Measurements from ENCODE around the gene TLL2.

TLL2 gene

DNA sequence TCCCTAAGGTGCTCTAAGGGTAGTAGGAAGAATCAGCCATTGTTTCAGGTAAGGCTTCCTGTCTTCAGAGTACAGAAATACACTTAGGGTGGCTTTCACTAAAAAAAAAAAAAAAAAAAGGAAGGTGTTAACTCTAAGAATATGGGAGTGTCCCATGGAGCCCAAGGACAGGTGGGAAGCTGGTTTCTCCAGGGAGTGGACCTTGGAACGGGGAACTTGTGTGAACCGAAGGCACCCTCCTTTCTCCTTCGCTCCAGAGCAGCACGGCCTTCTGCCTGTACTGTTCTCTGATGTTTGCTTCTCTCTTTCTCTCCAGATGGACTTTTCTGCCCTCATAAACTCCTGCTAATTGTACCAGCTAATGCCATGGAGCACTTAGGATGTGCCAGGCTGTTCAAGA, 161.1 kb downstream of the TLL2 start:
- no peak for FAIRE-seq

DNA sequence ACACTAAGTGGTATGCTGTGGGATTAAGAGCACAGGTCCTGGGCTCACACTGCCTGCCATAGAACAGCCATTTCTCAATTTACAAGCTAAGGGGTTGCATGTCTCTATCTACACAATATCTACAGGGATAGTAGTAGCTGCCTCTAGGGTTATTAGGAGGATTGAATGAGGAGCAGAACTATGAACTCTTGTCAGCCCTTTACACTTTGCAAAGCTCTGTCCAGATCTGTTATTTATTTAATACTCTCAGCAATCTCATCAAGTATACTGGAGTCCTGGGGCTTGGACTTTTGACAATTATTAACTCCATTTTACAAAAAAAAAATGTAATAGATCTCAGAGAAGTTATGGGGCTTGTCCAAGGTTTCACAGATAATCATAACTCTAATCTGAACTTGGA, 161.7 kb downstream of the TLL2 start:
- FAIRE-seq, result no peak

DNA sequence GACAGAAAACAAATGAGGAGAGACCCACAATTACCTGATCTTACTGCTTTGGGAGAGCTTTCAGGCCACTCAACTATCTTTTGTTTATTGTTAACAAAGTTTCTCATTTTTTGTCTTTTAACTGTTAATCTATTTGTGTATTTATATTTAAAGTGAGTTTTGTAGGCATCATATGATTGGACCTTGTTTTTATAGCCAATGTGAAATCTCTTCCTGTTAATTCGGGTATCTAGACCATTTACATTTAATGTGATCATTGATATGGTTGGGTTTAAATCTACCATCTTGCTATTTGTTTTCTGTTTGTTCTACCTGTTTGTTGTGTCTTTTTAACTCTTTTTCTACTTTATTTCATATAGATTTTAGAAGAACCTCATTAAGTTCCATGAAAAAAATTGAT, 167.4 kb downstream of the TLL2 start:
- no peak for FAIRE-seq

DNA sequence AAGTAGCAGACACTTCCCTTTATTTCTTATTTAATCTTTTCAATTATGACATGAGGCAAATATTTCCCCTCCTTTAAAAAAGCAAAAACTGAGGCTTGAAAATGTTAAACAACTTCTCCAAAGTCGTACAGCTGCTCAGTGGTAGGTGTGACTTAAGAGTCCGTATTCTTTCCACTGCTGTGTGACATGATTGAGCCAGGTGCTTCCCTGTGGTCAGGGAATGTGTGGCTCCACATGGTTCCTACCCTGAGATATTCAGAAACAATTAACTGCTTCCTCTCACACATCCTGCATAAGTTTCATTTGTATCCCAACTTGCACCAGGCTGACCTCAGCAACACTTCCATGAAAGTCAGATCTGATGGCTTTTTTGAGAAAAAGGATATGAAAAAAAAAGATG, 168.5 kb downstream of the TLL2 start:
- FAIRE-seq, result no peak

DNA sequence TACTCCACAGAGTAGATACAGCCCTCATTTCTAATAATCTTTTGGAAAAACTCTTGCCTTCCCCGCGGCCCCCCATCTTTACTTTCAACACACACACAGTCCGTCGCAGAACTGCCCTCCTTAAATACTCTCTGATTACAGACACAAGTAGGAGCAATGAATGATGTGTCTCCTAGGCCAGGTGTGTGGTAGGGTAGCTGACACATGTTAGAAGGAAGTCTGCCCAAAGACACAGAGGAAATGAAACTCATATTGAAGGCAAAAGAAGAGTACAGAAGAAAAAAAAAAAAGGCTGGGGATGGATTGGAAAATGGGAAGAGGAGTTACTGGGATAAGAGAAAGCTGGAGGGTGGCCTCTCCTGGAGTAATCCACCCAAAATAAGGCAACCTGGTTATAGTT, 169.5 kb downstream of the TLL2 start:
- no peak for FAIRE-seq

DNA sequence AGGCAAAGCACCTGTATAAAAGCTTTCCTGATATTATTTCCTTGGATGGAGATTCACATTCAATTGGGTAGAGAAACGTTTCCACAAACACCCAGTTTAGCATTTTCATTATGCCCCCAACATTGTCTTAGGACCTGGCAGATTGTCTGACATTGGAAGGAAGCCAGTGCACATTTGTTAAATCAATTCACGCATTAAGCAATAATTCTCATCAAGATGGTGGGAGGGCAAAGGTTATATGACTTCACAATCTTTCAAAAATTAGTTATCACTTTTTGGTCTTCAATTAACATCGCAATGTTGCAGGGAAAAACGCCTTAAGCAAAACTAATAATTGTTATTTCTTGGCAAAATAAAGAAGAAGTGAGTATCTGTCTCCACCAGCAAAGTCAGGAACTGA, 171.3 kb downstream of the TLL2 start:
- FAIRE-seq, result no peak

DNA sequence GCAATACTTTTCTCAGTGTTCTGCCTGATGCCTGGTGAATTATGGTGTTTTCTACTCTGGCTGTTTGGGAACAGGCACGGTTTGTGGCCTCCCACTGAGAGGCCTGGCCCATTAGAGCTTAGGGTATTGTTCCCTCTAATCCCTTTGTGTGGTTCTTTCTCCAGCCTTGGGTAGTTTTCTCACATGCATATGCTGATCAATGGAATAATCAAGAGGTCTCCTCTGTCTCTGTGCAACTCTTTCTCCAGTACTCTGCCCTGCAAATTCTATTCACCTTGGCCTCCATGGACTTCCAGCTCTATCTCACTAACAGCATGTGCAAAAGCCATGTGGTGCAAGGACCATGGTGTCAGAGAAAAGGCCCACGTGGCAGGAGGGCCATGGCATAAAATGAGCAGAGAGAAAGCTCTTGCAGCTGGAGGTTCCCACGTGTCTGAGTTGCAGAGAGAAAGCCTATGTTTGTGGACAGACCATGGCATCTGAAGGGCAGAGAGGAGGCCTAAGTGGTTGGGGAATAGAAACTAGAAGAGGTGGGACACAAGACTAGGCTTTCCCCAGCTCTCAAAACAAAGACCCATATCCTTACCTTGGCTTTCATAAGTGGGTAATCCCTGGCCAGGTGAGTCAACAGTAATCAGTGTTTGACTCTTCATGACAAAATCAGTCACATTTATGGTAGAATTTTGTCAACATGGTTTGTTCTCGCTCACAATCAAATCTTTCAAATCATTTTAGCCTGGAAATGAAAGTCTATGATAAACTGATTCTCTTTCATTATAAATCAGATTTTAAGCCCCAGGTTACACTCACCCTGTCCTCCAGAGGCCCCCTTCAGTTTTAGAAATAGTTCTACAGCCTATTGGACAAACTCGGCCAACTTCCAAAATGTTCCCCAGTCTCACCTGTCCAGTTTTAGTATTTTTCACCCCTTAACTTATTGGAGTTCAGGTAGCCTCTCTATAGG, 172.2 kb downstream of the TLL2 start:
- no peak for FAIRE-seq

DNA sequence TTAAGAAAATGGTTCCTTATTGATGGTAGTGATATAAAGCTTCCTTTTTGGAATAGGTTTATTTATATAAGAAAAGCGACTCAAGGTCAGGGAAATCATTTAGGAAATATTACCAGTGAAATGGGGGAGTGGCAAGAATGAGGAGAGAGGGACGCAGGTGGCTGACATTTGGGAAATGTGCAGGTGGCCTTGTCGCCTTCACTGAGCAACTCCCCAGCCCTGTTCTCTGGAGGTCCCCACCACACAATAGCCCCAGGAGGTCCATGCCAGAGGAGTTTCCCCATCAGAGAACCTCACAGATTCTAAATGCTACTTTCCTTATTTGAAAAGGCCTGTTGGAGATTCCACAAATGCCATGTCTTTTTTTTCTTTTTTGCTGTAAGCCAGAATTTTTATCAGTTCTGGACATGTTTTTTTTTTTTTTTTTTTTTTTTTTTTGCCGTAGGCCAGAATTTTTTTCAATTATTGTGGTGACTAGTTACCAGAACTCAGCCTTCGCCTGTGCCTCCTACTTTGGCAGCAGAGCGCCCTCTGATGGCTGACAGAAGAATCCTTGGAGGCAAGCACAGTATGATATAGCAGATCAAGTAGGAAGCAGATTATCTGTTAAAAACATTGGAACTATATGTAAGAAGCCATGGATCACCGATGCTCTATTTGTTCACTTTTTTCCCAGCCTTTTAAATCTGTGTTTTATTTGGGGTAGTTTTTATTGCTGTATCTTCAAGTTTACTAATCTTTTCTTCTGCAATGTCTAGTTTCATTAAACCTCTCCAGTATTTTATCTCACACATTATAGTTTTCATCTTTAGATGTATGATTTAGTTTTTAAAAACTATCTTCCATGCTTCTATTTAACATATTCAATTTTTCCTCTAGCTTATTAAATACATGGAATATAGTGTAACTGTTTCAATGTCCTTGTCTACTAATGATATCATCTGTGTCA, 173.5 kb downstream of the TLL2 start:
- peak; percentile 81 for FAIRE-seq

DNA sequence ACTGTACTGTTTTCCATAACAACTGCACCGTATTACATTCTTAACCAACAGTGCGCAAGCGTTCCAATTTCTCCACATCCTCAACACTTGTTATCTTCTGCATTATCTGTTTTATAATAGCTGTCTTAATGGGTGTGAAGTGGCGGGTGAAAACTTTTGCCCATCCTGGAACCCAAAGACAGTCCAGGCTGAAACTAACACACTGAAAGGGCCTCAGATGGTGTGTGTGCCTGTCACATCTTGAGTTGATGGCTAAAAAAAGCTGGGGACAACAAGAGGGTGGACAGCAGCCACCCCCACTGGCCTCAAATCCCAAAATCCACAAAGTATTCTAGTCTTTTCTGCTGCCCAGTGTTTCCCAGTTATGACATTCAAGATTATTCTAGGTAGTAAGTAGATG, 174.3 kb downstream of the TLL2 start:
- no peak for FAIRE-seq

DNA sequence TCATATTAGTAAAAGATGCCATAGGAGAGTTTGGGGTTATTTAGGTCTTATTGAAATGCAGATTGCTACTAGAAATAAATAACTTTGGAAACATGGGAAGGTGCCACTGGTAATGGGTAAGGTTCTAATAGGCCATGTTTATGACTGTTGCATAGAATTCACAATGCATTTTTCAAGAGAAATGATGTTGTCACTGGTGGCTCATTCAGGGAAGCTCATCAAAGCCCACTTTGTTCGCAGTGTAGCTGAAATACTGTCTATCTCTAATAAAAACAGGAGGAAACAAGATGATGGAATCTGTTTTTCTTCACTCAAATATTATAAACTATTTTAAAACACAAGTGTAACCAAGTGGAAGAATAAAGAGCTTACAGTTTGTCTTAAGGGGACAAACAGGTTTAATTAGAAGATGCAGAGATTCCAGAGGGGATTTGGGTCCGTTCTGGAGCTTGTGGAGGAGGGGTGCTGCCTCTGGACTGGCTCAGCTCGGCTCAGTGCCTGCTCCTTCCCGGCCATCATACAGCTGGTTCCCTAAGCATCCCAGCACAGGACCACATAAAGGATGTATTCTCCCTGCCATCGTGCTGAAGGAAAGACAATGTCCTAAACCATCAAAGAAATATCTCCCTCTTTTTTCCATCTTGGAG, 175.3 kb downstream of the TLL2 start:
- no peak for FAIRE-seq

DNA sequence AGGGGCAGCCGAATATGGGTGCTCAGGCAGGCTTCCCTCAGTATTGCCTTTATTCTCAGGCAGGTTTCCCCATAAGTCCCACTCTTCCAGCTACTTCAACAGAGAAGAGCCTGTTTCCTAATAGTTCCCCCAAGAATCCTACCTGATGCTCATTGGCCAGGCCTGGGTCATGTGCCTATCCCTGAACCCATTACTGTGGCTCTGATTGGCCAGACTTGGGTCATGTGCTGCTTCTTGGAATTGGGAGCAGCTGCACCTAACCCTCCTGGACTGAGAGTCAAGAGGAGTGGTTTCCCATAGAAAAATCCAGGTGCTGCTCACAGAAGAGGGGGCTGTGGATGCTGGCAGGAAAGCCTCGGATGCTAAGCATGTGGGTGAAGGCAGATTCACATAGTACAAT, 176.6 kb downstream of the TLL2 start:
- FAIRE-seq, result no peak

DNA sequence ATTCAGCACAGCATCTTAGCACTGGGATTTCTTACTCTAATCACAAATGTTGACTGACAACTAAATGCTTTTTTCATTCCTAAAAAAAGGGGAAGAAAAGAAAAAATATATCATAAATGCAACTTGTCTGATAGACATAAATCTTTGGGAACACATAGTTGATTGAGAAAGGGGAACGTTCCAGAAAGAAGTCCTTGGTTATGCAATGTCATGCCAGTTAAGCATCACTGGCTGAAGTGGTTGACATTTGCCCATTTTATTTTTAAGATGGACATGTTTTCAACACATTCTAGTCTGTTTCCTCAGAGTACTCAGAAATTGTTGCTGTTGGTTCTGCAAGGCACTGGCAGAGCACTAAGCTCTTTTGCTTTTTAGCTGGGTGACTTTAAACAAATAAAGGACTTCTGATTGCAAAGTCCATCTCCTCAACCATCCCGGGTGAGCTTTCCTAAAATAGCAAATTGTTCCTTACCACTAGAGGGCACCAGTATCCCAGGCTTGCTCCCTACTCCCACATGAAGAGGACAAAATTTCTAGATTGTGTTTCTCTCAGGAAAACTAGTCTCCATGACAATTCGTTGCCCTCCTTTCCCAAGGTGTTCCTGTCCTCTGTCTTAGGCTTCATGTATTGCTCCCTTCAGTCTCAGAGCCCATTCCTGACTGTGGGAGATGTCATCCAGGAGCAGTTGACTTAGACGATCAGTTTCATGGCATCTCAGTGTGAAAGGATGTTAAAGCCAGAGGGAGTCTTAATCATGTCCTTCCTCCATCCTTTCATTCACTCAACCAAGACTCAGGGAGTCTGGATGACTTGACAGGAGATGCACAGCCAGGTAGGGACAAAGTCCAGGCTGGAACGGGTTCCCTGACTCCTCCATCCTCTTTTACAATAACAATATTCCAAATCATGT, 178.9 kb downstream of the TLL2 start:
- no peak for FAIRE-seq

DNA sequence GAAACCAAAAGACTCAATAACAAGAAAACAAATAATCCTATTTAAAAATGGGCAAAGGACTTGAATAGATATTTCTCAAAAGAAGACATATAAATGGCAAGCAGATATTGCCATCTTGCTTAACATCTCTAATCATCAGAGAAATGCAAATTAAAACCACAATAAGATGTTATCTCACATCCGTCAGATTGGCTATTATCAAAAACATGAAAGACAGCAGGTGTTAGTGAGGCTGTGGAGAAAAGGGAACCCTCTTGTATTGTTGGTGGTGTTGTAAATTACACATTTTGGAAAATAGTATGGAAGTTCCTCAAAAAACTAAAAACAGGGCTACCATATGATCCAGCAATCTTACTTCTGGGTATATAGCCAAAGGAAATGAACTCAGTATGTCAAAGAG, 180.6 kb downstream of the TLL2 start:
- FAIRE-seq, result no peak

DNA sequence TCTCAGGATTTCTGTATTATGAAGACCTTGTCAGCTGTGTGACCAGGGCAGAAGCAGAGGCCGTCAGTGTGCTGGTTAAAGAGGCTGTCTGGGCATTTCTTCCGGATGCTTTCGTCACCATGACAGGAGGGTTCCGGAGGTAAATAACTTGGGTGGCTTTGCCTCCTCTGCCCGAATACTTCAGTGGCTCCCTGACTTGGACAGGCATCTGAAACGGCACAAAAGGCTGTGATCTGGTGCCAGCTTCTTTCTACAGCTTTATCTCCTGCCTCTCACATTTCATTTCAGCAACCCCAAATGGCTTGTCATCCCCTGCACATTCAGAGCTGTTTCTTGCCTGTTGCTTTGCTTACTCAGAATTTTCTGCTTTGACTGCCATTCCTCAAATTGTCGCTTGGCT, 186.3 kb downstream of the TLL2 start:
- no peak for FAIRE-seq

DNA sequence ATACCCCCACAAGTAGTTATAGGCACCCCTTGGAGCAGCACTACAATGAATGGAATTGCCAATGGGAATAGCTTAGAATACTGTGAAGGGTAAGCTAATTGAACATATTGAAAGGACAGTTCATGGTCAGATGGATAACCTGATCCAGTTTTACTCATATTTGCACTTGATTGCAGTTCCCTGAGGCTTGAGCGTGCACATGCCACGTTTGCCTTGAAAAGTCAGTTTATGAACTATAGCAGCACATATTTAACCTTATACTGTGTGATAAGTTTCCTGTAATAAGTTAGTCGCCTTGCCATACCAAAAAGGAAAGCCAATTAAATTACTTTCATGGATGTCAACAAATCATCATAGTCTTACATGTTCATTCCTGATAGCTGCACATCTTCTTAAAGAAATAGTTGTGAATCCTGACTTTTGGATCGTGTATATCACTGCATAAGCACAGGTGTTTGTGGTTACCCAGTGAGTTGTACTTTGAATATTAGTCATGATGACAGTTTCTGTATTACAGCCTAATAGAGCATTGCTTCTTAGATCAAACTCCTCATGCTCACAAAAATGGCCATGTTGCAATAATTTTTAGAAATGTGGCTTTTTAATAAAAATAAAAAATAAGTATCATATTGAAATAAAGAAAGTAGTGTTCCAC, 187.9 kb downstream of the TLL2 start:
- no peak for FAIRE-seq

DNA sequence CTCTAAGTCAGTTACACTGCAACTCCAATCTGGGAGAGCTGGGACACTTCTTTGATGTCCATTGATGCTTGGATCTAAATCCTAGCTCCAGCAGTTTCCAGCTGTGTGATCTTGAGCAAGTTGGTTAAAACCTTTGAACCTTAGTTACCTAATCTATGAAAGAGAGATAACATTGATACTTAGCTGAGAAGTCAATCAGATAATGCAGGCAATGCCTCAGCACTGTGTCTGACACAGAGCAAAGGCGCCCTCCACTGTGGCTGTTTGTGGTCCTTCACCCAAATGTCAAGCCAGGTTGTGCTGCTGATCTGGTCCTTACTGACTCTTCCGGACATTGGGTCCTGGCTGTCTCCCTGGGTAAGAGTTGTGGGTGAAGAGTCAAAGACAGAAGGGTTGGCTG, 189.3 kb downstream of the TLL2 start:
- FAIRE-seq, result no peak

DNA sequence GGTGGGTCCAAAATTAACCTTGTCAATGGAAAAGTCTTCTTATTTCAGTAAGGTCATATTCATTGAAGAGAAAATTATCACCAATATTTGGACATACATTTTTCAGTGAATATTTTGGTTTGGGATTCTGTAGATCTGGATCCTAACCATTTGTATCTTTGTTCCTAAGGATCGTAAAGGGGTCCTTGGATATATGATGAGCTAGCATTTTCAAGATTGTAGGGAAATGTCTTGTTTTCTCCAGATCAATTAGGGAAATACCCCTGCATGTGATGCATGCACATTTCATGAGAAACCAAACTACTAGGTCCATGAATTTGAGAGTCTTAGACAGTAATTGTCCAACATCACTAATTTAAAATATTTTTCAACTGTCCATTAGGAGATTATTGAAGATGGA, 191.5 kb downstream of the TLL2 start:
- no peak for FAIRE-seq

DNA sequence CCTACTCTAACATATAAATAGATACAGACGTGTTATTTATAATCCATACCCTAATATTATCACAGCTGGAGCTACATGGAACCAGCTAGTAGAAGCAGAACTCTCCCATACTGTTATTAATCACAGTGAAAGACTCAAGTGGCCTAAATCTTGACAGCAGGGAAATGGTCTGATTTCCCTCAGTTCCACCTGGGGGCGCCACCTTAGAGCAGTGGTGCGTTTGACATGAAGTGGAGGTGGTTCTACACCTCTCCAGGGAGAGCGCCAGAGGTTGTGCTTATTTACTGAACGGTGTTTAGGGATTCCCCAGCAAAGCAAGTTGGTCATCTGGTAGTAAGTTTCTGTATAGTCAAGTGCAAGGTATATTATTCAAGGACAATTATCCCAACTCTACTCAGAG, 191.9 kb downstream of the TLL2 start:
- FAIRE-seq, result no peak

DNA sequence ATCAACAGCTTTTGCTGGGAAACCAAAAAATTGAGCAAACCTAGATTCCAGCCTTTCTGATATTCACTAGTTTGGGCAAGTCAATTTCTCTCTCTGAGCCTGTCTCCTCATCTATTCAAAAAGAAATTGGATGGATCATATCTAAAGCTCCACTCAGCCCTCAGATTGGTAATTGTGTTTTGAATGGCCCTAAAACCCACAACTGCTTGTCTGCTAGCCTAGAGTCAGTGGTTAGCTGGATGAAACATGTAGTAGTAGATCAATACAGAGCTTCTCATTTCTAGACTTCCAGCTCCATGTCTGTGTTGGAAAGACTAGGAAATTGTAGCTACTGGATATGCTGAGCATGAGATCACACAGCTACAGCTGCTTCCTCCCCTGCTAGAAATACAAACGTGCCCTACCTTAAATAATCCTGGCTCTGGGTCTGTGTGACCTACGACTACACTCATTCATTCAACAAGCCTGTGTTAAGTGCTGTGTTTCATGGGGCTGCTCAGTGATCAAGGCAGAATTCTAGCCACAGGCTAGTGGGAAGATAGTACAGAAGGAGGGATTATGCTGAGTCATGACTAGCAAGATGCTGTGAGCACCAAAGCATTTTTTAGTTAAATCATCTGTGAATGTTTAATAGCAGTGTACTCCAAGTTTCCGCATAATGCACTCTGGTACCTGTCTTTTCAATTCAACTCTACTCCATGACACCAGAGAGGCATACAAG, 193.8 kb downstream of the TLL2 start:
- no peak for FAIRE-seq

DNA sequence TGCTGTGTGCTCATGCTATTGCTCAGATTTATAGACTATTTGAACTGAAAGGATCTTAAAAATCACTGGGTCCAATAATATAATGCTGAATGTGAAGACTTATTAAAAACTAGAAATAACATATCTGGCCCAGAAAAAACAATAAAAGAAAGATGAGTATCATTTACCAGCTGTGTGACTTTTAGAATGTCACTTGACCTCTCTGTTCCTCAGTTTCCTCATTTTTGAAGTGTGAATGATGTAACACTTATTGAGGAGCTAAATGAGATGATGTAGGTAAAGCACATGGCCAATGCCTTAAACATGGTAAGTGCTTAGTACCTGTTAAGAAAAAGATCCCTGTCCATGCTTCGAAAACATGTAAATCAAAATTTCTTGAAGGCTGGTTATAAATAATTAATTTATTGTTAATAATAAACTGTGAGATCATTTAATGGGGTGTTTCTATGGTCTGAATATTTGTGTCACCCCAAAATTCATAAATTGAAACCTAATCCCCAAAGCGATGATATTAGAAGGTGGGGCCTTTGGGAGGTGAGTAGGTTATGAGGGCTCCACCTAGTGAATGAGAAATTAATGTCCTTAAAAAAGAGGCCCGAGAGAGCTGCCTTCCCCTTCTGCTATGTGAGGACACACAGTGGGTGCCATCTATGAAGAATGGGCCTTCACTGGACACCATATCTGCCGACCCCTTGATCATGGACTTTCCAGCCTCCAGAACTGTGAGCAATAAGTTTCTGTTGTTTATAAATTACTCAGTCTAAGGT, 196.5 kb downstream of the TLL2 start:
- FAIRE-seq, result no peak

Data from TTC549 (cell line).